GM18508 (cell line): ENCODE measurements around the gene RNF175.

Experiments used
- ATAC-seq: cut with Tn5 transposase; IDR thresholded peaks from one replicate; pipeline ENCODE4 v1.9.1; 2021; ENCODE audit warnings: moderate number of reproducible peaks; ENCODE audit not compliant: insufficient read depth, unreplicated experiment

Gene RNF175

DNA sequence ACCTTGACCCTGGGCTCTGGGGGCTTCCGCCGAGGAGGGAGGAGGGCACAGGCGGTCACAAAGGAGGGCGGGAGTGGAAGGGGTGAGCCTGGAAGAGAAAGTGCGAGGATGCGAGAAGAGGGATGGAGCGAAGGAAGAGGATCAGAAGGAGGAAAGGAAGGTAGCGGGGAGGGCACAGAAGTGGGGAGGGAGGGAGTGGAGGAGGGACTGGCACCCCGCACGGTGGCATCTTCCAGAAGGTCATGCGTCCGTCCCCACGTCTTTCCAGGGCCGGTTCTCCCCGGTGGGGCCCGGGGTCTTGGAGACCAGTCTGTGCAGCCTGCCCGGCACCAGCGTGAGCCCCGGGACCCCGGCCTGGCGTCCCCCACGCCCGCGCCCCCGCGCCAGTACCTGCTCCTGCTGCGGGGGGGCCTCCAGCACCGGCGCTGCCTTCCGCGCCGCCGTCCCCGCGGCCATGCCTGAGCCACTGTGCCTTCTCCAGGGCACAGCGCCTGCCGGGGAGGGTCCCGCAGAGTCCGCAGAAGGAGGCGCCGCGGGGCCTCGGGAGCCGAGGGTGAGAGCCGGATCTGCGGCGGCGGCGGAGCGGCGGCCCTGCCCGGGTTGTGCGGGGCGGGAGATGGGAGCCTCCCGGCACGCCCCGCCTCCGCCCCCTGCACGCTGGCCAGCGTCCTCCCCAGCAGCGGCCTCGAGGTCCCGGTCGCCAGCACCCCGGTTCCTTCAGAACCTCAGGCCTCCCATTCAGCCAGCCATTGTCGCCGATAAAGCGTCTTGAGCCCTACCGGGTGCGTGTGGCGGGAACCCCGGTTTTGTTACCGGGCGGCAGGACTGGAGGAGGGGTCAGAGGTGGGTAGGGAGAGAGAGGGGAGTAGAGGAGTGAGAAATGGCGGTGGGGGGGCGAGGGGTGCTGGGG is at the start of gene RNF175:
TSS of gene RNF175 (minus strand) at position 618 of the 910 bp plus-strand sequence. CDS start at position 456, 162 bp downstream.
- ATAC-seq, result no peak

DNA sequence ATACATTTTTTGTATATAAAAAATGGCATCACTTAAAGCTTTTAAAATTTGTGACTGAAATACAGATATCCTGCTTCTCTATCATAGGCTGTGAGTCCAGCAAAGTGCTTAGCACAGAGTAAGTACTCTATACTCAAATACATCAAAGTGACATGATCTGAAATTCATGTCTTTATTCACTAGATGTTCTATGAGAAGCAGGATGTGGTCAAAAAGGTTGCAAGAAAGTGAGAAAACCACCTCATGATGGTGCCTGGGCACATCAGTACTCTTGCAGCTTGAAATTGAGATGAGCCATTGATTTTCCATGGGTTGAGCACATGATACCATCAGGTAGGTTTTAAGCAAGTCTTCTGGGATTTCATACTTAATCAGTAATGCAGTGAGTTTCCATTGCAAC is 49.5 kb upstream of the RNF175 start:
- no peak for ATAC-seq

DNA sequence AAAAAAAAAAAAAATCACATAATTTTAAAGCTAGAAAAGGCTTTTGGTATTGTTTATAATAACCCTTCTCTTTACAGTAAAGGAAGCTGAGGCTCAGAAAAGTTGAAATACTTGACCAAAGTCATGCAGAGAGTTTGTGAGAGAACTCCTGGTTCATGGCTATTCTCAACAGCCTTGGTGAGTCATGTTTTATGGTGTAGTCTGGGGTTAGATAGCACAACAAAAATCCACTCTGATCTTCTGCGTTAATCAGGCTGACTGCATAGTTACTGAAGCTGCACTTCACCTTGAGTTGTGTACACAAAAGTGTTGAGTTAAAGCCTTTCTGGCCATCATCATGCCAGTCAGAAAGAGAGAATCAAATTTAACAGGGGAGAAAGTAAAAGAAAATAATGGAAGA is 48.4 kb upstream of the RNF175 start:
- no peak for ATAC-seq

DNA sequence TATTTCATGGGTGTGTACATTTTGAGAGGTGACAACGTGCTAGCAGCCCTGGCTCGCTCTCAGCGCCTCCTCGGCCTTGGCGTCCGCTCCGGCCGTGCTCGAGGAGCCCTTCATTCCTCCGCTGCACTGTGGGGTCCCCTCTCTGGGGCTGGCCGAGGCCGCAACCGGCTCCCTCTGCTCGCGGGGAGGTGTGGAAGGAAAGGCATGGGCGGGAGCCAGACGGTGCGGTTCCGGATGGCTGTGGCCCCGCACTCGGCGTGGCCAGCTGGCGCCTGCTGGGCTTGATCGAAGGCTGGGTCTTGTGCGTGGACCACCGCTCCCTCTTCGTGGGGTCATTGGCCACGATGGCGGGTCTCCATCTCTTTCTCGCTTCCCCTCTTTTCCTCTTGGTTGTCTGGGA is 46.2 kb upstream of the RNF175 start:
- no peak for ATAC-seq

DNA sequence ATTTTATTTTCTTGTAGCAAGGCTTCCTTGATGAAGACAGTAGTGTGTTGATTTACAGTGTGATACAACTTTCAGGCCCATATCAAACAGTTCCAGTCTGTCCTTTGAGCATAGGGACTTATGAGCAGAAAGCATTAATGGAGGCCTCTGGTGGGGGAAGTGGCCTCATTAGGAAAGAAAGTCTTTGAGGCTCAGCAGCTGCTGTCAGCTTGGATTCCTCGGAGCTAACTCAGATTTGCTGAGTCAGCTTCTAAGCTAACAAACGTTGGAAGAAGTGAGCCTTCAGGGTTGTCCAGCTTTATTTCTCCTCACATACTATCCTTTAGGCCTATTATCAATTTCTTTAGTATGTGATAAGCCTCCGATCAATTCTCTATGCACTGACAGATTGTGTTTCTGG is 44.9 kb upstream of the RNF175 start:
- no peak for ATAC-seq

DNA sequence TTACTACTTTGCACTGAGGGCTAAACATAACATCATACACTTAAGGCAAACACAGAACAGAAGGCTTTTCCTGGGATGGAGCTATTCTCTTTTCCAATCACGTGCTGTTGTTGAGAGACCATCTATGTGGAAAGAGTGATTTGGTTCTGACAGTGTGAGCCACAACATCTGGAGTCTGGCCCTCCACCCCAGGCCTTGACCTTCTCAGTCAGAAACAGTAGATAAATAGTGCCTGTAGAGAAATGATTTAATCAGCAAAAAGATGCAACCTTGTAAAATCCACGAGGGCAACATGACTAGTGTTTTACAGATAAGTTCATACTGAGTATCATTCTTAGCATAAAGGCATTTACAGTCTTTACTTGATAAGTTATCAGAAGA is 39.9 kb upstream of the RNF175 start:
- ATAC-seq, result no peak

DNA sequence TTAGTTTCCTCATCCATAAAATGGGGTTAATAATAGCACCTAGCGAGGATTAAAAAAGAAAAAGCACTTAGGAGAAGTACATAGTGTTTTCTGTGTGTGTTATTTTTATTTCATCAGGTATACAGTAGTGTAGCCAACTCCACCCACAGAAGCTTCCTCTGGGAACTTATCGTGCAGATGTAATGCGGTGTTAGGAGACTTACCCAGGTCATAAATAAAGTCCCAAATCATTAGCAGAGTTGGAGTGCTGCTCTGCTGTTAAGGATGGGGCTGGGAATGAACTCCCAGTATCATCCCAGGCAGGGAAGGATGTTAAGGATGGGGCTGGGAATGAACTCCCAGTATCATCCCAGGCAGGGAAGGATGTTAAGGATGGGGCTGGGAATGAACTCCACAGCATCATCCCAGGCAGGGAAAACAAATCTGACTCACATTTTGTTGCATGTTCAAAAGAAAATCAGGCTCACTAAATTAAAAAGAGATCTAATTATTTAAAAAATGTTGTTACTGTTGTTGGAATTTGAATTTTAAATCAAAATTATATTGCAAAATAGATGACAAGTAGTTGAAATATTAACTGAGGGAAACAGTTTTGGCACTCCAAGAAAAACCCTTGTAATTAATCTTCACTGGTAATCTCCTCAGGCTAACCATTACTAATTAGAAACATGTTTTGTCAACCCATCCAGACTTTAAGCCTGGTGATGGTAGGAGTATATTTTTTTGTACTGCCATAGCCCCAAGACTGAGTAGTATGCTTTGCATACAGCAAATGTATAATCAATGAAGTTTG is 39.3 kb upstream of the RNF175 start:
- no peak for ATAC-seq

DNA sequence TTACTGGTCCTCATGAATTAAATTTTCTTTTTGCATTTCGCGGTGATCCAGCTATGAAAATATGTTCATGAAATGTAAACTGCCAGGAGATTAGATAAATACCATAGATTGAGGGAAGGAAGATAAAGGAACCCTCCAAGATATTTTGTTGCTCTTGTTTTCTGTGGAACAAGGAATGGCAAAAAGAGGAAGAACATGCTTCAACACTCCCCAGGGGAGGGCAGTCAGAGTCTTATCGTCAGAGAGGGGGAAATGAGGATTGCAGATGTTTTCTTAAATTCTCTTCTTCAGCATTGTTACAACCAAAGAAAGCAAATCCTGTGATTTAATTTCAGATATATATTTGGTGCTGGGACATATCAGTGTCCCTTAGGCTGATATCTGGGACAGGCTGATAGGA is 38.6 kb upstream of the RNF175 start:
- no peak for ATAC-seq

DNA sequence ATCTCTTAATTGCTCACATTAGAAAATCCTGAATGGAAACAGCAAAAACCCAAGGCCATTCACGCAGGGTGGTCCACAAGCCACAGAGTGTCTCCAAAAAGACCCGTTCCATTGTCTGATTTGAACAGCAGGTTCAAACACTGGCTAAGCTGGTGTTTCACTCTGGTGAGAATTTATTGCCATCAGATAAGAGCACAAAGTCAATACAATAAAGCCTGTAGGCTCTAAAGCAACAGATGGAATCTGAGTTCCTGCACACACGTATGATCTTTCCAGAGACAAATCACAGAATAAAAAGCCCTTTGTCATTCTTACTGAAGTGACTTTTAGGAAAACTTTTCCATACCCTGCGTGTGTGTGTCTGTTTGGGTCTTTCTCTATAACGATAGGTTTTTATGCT is 34.2 kb upstream of the RNF175 start:
- ATAC-seq, result no peak

DNA sequence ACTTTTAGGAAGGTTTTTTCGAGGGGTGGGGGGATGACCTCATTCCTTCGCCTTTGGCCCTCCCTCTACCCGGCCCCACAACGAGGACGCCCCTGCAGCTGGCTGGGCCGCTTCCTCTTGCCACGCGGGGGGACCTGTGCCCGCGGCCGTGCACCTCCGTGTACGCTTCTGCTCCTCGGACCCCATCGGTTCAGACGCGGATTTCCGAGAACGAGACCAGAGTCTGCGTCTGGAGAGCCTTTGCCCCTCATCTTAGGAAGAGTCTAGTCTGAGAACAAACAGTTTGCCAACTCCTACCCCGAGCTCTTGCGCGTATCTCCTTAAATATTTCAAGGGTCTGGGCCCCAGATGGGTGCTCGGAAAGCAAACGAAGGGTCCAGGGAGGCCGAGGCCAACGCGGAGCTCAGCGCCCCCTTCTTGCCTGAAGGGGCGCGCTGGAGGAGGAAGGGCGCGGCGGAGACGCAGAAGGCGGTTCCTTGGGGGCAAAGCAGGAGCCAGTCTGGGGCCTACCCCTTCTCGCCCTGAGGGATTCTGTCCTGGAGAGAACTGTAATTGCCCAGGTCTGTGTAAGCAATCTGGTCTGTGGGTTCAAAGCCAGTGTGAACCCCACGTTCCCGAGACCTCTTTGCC is 32.9 kb upstream of the RNF175 start:
- no peak for ATAC-seq

DNA sequence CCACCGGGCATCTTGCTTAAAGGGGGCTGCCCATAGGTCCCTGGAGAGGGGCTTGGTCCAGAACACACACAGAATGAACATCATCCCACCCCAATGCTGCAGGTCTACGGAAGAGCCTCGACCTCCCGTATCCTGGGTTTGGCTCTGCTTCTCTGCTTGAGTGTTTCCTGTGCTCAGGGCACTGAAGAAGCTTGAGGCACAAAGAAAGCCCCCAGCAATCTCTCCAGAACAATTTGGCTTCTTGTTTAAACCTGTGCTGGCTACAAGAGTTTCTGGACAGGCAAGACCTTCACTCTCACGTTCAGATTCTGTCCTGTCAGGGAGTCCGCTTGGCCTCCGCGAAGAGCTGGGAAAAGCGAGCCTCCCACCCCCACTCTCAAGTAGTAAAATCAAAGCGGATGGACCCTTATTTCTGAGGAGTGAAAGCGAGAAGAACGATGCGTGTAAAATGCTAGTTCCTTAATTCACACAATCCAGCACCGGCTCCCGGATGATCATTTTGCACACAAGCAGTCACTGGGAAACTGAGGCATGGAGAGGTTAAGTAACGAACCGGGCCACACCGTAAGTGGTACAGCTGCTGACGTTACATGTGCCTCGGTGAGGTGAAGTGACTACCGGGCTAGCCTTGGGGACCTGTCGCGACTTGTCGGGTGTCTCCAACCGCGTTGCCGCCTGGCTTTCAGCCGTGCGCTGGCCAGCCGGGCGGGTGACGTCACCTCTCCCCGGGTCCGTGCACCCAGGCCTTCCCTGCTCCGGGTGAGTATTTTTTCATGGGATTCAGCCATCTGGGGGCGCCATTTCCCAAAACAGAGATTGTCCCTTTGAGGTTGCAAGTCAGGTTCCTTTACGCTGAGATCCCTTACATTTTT is 32.2 kb upstream of the RNF175 start:
- ATAC-seq, result no peak

DNA sequence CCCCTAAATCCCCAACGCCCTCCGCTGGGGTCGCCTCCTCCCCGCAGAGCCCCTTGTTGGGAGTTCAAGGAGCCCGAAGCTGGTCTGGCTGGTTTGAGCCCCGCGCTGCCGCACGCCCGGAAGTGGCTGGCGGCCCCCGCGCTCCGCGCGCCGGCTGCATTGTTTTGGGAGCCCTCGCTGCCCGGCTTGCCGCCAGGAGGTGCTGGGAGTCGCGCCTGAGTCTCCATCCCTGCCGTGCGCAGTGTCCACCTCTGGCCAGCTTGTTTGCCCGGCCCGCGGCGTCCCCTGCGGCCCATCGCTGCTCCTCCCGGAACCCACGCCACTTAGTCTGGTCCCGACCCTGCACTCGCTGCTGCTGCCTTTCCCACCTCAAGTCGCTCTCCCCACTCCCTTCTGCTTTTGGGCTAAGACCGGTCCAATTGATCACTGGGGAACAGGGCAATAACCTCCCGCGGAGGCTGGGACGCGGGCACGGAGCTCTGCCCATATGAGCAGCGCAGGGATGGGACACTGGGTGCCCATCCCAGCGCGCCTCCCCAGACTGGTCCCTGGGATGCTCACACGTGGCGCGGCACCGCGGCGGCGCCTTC is 31.2 kb upstream of the RNF175 start:
- no peak for ATAC-seq

DNA sequence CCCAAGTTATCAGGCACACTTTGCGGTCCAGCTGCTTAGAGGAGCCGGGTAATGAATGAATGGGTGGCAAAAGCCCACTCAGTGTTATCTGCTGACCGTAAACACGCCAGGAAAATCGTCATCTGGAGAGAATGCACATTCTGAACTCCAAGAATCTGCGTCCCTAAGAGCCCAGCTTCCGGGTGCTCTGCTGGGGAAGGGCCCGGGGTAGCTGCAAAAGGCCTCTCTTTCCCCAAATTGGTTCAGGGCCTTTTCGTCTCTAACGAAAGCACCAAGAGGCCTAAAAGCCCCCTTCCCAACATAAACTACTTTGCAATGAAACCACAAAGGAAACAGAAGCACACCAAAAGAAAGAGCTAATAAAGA is 30.7 kb upstream of the RNF175 start:
- ATAC-seq, result no peak

DNA sequence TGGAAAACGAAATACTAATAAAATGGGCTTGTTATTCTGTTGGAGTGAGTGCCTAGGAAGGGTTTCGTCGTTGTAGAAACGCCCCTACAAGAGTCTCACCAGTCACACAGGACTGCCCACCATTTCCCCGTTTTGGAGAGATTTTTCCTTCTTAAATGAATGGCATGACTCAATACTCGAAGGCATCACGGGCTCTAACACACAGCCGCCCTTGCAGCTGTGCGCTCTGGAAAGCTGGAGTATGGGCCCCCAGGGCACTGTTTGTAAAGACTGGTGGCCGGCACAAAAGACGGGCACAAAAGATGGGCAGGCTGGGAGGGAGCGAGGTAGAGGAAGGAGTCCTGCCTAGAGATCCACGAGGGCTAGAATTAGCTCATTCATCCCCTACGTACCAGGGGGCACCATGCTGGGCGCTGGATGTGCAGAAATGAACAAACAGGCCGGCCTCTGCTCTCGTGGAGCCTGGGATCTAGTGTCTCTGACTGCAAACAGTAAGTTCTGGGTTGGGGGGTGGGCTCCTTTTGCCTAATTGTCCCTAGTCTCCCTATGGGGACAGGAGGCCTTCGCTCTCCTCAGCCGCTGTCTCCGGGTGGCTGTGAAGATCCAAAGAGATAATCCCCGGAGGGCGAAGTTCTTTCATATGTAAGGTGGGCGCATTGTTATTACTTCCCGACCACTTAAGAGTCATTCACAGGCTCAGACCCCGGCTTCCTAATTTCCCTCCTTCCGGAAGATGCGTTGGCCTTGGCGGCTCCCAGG is 30.1 kb upstream of the RNF175 start:
- ATAC-seq, result no peak

DNA sequence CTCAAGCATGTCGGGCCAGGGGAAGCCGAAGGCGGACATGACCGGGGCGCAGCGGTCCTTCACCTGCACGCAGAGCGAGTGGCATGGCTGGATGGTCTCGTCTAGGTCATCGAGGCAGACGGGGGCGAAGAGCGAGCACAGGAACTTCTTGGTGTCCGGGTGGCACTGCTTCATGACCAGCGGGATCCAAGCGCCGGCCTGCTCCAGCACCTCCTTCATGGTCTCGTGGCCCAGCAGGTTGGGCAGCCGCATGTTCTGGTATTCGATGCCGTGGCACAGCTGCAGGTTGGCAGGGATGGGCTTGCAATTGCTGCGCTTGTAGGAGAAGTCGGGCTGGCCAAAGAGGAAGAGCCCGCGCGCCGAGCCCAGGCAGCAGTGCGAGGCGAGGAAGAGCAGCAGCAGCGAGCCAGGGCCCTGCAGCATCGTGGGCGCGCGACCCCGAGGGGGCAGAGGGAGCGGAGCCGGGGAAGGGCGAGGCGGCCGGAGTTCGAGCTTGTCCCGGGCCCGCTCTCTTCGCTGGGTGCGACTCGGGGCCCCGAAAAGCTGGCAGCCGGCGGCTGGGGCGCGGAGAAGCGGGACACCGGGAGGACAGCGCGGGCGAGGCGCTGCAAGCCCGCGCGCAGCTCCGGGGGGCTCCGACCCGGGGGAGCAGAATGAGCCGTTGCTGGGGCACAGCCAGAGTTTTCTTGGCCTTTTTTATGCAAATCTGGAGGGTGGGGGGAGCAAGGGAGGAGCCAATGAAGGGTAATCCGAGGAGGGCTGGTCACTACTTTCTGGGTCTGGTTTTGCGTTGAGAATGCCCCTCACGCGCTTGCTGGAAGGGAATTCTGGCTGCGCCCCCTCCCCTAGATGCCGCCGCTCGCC is 28.8 kb upstream of the RNF175 start, which contains the start of gene SFRP2:
TSS of gene SFRP2 (minus strand) at position 671 of the 864 bp plus-strand sequence. CDS start at position 423, 248 bp downstream.
- ATAC-seq, result no peak

DNA sequence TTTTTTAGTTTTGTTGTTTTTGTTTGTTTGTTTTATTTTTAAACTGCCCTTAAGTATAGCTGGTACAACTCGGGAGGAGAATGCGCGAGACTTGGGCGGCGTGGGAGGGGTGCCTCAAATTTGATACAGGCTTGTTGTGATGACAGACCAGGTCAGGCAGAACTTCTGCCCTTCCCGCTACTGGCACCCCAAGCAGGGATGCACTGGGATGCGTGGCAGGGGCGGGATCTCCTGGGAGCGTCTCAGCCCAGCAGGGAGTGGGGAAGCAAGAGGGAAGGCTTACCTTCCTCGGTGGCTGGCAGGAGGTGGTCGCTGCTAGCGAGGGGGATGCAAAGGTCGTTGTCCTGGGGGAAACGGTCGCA is 28.2 kb upstream of the RNF175 start:
- no peak for ATAC-seq

DNA sequence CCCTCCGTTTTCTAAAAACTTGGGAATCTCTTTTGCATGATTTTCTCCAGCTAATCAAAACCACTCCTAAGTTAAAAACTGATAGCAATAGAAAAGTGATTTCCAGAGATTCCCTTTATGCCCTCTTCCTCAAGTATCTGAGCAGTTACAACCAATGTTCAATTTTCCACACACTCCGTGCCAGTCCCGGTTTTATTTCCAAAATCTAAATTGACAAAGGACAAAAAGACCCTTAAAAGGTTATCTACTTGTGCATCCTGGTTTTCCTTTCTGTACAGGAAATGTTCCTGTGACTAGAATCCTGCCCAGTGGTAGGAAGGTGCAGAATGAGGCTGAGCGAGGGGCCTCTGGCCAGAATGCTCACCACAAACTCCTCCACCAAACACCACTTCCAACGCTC is 27.8 kb upstream of the RNF175 start:
- ATAC-seq, result no peak

DNA sequence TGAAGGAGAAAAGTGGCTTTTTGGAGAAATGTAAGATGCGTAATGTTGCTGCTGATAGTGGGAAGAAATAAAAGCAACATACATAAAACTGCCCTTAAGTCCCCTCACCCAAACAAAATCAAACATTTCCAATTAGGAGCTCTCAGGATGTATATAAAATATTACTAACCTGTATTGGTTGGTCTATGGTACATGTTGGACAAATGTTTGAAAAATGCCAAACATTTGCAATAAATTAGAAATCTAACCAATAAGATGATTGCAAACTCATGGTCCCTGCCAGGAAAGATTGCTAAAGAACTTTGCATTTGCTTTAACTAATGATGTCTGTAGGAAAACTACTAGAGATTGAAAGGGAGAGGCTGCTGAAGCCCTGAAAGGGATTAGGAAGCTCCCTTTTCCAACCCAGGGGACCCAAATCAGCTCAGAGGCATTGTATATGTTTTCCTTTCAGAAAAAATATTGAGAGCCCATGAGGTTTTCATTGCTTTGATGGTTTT is 27.3 kb upstream of the RNF175 start:
- ATAC-seq, result no peak
